ENCODE results near the gene PATE3. TPM values are rescaled to one million over a fixed set of nuclear protein-coding genes. Genes with fewer than 3 reads are reported as not detected.

The PATE3 gene
- polyA plus RNA-seq, 1 donor from 2014 or later = not detected

DNA sequence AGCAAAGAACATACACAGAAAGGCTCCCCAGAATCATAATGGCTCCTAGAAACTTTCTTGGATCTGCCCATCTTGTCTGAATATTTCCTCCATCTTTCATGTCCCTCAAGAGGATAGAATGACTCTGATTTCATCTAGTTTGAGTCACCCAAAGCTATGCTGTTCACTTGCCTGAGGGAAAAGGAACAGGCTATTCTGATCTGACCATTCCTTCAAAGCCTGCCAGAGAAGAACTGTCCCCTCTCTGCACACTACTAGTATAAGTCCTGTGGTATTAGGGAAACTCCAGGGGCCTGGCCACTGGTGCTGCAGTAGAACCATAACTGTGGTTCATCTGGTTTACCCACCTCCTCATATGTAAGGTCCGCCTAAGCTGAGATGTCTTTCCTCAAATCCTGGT, 44.2 kb upstream of the PATE3 start:
- Histone ChIP-seq H3K27me3 (ENCODE audit: insufficient read depth, low read depth, low read length) (no peaks in the 10 kb centered on the region), H3K9me2 (ENCODE audit: insufficient read depth, low read length) (no peaks in the 10 kb centered on the region), H3K36me3 (ENCODE audit: insufficient read depth, low read length) (no peaks in the 10 kb centered on the region), H3K9ac (ENCODE audit: low read length) (no peak overlapping the region), H3K27ac (ENCODE audit: low read length) (no peak overlapping the region), H2AFZ (ENCODE audit: low read depth, low read length) (no peak overlapping the region), H4K20me1 (ENCODE audit: insufficient read depth) (no peaks in the 10 kb centered on the region), H3F3A (ENCODE audit: insufficient read depth, low read length, poor library complexity, severe bottlenecking) (no peaks in the 10 kb centered on the region), H3K4me2 (ENCODE audit: low read length) (no peak overlapping the region), H3K9me3 (ENCODE audit: low read length) (no peaks in the 10 kb centered on the region), H3K4me3 (ENCODE audit: low read length) (no peak overlapping the region), H3K79me2 (replicated peaks; ENCODE audit: insufficient read depth, low read length) (no peaks in the 10 kb centered on the region)
- TF ChIP-seq EP300 (conservative IDR thresholded peaks at IDR 0.05; ENCODE audit: poor library complexity, severe bottlenecking) (no peak), POLR2AphosphoS5 (IDR thresholded peaks at IDR 0.05) (no peak), RAD21 (conservative IDR thresholded peaks at IDR 0.05) (no peak), MXI1 (conservative IDR thresholded peaks at IDR 0.05; ENCODE audit: poor library complexity, severe bottlenecking) (no peak), EZH2 (IDR thresholded peaks at IDR 0.05; ENCODE audit: borderline replicate concordance, insufficient read depth, low read length, poor library complexity, severe bottlenecking) (no peak), TAF1 (IDR thresholded peaks at IDR 0.05; ENCODE audit: low read depth) (no peak), SMC3 (conservative IDR thresholded peaks at IDR 0.05; ENCODE audit: poor library complexity) (no peak)
- TF ChIP-seq, protein P1, sequence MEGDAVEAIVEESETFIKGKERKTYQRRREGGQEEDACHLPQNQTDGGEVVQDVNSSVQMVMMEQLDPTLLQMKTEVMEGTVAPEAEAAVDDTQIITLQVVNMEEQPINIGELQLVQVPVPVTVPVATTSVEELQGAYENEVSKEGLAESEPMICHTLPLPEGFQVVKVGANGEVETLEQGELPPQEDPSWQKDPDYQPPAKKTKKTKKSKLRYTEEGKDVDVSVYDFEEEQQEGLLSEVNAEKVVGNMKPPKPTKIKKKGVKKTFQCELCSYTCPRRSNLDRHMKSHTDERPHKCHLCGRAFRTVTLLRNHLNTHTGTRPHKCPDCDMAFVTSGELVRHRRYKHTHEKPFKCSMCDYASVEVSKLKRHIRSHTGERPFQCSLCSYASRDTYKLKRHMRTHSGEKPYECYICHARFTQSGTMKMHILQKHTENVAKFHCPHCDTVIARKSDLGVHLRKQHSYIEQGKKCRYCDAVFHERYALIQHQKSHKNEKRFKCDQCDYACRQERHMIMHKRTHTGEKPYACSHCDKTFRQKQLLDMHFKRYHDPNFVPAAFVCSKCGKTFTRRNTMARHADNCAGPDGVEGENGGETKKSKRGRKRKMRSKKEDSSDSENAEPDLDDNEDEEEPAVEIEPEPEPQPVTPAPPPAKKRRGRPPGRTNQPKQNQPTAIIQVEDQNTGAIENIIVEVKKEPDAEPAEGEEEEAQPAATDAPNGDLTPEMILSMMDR (IDR thresholded peaks at IDR 0.05; ENCODE audit: poor library complexity, severe bottlenecking) = no peak
- TF ChIP-seq, protein P2, sequence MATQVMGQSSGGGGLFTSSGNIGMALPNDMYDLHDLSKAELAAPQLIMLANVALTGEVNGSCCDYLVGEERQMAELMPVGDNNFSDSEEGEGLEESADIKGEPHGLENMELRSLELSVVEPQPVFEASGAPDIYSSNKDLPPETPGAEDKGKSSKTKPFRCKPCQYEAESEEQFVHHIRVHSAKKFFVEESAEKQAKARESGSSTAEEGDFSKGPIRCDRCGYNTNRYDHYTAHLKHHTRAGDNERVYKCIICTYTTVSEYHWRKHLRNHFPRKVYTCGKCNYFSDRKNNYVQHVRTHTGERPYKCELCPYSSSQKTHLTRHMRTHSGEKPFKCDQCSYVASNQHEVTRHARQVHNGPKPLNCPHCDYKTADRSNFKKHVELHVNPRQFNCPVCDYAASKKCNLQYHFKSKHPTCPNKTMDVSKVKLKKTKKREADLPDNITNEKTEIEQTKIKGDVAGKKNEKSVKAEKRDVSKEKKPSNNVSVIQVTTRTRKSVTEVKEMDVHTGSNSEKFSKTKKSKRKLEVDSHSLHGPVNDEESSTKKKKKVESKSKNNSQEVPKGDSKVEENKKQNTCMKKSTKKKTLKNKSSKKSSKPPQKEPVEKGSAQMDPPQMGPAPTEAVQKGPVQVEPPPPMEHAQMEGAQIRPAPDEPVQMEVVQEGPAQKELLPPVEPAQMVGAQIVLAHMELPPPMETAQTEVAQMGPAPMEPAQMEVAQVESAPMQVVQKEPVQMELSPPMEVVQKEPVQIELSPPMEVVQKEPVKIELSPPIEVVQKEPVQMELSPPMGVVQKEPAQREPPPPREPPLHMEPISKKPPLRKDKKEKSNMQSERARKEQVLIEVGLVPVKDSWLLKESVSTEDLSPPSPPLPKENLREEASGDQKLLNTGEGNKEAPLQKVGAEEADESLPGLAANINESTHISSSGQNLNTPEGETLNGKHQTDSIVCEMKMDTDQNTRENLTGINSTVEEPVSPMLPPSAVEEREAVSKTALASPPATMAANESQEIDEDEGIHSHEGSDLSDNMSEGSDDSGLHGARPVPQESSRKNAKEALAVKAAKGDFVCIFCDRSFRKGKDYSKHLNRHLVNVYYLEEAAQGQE (IDR thresholded peaks at IDR 0.05; ENCODE audit: borderline replicate concordance) = no peak

DNA sequence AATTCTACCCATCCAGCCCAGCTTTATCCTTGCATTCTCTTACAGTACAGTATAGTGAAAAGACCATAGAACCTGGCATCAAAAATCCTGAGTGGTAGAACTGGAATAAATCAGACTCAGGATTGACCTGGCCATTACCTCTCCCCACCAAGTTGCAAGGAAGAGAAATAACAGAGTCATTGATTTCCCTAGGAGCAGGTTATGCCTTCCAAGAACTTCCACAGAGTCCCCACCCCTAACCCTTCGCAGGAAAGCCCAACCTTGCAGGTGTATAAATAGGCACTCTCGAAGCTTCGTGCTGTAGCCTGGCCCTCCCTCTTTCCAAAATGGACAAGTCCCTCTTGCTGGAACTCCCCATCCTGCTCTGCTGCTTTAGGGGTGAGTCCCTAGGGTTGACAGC, 41.9 kb upstream of the PATE3 start, which contains the start of gene PATE1:
TSS of gene PATE1 (plus strand) at position 301 of the 400 bp plus-strand sequence. CDS start at position 327, 26 bp downstream.
- Histone ChIP-seq H3K4me2 (ENCODE audit: low read length) (no peak within 1 kb of the TSS), H2AFZ (ENCODE audit: low read depth, low read length) (no peak within 1 kb of the TSS), H3K4me3 (ENCODE audit: low read length) (no peak within 1 kb of the TSS), H3K9ac (ENCODE audit: low read length) (no peak within 1 kb of the TSS), H4K20me1 (ENCODE audit: insufficient read depth) (no peaks in the 10 kb centered on the region), H3K79me2 (replicated peaks; ENCODE audit: insufficient read depth, low read length) (no peaks in the 10 kb centered on the region), H3K27ac (ENCODE audit: low read length) (no peak within 1 kb of the TSS), H3K36me3 (ENCODE audit: insufficient read depth, low read length) (no peaks in the 10 kb centered on the region), H3K27me3 (ENCODE audit: insufficient read depth, low read depth, low read length) (no peaks in the 10 kb centered on the region), H3K9me2 (ENCODE audit: insufficient read depth, low read length) (no peaks in the 10 kb centered on the region), H3K9me3 (ENCODE audit: low read length) (no peaks in the 10 kb centered on the region), H3F3A (ENCODE audit: insufficient read depth, low read length, poor library complexity, severe bottlenecking) (no peaks in the 10 kb centered on the region)
- TF ChIP-seq SMC3 (conservative IDR thresholded peaks at IDR 0.05; ENCODE audit: poor library complexity) (no peak), MXI1 (conservative IDR thresholded peaks at IDR 0.05; ENCODE audit: poor library complexity, severe bottlenecking) (no peak), POLR2AphosphoS5 (IDR thresholded peaks at IDR 0.05) (no peak), RAD21 (conservative IDR thresholded peaks at IDR 0.05) (no peak), EZH2 (IDR thresholded peaks at IDR 0.05; ENCODE audit: borderline replicate concordance, insufficient read depth, low read length, poor library complexity, severe bottlenecking) (no peak), EP300 (conservative IDR thresholded peaks at IDR 0.05; ENCODE audit: poor library complexity, severe bottlenecking) (no peak), TAF1 (IDR thresholded peaks at IDR 0.05; ENCODE audit: low read depth) (no peak)
- TF ChIP-seq, protein P1 (IDR thresholded peaks at IDR 0.05; ENCODE audit: poor library complexity, severe bottlenecking) = no peak
- TF ChIP-seq, protein P2 (IDR thresholded peaks at IDR 0.05; ENCODE audit: borderline replicate concordance) = no peak

All from neural cell (in vitro differentiated cells).